ENCODE measurements around the gene FBN3.

FBN3 gene

DNA sequence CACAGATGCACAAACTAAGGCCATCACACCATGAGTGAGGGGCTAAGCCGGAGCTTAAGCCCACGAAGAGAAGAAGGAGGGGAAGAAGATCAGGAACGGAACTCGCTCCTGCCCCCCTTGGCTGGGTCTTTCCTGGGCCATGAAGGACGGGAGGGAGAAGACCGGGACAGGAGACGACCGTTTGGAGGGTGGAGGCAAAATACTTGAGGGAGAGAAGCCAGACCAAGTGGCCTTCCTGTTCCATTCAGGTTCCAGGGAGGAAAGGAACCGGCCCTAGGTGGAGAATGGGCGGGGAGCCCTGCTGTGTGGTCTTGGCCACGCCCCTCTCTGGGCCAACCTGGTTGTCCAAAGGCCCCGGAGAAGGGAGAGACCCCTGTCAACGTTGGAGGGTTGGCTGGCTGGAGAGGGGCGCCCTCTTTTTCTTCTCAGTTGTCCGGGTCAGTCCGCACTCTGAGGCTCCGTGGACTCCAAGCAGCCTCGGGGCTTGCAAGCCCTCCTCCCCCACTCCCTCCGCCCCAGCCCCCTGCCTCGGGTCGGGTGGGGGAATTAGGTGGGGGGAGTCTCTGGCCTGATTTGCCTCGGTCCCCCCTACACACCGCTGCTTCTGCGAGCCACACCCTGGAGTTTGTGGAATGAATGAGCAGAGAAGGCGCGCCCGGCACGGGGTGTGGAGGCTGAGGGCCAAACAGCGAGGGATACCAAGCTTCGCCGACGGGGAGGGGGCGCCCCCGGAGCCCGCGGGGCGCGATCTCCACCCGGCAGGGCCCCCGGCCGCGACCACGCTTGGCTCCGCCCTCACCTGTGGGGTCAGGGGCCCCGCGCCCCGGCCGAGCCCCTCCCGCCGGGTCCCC is 757 bp downstream of the FBN3 start:
- no peak for DNase-seq (ENCODE audit: low read depth in 2 of 2)

DNA sequence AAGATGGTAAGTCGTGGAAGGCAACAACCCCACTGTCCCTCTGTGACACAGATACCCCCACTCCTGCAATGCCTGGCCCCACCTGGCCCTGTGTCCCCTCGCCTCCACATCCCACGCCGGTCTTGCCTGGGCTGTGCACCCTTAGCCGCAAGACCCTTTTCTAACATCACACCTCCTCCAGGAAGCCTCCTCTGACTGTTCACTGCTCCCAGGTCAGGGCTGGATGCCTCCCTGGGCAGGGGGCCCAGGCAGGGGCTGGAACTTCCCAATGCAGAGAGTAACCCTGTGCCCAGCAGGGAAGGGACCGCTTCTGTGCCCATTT is 1.3 kb downstream of the FBN3 start:
- no peak for DNase-seq (ENCODE audit: low read depth in 2 of 2)

DNA sequence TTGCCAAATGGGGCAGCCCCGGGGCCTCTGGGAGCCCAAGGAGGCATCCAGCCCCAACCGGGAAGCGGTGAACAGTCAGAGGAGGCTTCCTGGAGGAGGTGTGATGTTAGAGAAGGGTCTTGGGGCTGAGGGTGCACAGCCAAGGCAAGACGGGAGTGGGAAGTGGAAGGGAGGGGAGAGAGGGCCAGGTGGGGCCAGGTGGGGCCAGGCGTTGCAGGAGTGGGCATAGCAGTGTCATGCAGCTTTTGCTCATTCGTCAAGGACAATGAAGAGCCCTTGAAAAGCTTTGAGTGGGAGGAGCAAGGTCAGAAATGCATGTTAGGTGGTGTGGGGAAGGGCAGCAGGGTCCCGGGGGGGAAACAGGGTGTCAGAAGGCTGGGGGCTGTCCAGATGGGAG is 1.8 kb downstream of the FBN3 start:
- no peak for DNase-seq (ENCODE audit: low read depth in 2 of 2)

DNA sequence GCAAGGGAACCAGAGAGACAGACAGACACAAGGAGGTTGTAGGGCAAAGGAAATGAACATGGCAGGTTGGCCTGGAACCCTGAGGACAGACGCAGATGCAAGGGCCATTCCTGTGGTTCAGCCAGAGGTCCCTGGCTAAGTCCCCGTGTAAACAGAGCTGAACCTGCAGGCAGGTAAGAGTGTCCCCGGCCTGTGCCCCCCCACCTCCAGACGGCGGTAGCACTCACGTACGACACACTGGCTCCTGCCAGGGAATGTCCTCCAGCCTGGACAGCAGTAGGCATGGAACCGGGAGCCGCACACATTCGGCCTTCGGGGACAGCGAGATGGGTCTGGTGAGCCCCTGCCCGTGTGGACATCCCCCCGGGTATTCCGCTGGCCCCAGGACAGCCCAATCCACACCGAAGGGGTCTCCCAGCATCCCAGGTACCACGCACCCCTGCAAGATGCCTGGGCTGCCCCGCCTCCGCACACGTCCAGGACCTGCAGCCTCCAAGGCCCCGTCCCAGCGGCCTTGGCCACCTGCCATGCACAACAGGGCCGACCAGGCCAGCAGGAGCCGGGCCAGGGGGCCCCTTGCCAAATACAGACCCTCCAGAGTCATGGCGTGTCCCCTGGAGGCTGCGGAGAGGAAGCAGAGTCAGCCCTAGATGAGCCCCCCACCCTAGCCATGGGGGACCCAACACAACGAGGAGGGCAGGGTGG is 2.4 kb downstream of the FBN3 start:
- no peak for DNase-seq (ENCODE audit: low read depth in 2 of 2)

DNA sequence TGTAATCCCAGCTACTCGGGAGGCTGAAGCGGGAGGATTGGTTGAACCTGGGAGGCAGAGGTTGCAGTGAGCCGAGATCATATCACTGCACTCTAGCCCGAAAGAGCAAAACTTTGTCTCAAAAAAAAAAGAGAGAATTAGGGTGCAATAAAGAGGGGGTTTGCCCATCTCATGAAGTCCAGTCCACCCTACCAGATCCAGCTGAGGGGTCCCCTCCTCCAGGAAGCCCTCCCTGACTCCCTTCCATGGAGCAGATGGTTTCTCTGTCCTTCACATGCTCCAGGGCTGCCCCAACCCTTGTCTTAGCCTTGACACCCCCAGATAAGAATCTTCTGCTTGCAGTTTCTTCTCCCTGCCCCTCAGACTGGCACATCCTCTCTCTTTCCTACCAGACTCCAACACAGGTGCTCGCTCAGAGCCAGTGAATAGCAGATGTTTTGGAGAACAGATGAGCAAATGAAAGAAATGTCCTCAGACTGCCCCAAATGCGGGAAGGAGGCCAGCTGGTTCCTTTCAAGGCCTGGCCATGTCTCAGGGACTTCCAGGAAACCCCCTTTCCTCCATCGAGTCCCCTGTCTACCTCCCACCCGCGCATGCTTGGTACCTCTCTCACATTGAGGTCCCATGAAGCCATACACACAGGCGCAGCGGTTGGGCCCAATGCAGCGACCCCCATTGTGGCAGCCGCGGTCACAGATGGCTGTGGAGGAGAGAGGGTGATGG is 5.0 kb downstream of the FBN3 start:
- DNase-seq (ENCODE audit: low read depth in 2 of 2), result no peak

DNA sequence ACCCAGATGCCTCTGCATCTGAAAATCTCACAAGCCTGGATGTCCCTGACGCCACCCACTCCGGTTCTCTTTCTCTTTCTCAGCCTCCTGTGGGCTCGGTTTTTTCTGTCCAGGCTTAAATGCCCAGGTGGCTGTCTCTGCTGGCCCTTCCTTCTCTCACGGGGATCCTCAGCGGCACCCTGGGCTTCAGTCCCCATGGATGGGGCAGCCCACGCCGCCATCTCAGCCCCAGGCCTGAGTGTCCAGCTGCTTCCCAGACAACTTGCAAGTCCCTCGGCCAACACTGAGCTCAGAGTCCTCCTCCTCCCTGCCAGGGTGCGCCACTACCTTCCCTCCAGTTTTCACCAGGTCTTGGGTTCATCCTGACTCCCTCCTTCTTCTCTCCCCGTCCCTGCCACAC is 6.4 kb downstream of the FBN3 start:
- no peak for DNase-seq (ENCODE audit: low read depth in 2 of 2)

DNA sequence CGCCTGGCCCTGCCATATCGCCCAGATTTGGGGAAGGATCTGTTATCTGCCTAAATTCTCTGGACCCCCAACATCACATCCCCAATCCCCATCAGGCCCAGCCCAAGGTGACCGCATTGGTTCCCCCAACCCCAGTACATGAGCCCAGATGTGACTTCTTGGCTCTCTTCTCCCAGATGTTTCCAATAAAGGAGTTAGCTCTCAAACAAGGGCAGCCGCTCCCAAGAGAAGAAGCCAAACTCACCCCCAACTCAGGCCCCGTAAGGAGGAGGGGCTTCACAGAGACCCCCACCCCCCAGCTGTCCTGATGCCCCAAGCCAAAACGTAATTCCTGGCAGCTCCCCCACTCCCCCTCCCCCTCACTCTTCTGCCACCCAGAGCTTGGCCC is 6.9 kb downstream of the FBN3 start:
- DNase-seq (ENCODE audit: low read depth in 2 of 2), result no peak

DNA sequence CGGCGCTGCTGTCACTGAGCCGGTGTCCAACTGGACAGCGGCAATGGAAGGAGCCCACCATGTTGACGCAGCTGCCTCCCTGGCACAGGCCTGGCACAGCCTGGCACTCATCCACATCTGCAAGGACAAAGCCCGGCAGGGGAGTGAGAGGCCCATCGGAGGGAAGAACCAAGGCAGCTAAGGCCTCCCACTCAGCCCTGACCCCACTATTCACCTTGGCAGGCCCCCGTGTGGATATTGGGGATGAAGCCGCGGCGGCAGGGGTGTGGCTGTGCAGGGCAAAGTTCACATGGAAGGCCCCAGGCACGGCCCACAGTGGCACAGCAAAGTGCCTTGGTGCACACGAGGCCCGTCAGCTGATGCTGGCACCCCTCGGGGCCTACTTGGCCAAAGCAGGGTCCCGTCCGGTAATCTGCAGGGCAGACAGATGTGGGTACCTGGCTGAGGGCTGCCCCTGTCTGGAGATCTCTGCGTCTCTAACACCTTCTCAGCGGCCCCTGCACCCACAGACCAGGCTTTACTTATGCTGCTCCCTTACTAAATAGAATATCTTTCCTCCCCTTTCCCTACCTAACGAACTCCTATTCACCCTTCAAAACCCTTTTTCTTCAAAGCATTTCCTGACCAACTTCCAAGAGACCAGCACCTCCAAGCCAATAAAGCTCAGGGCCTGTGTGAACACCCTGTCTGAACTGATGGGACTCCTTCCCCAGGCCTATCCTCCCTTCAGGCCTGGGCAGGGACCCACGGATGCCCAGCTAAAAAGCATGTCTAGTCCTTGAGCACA is 7.5 kb downstream of the FBN3 start:
- DNase-seq (ENCODE audit: low read depth in 2 of 2), result no peak

DNA sequence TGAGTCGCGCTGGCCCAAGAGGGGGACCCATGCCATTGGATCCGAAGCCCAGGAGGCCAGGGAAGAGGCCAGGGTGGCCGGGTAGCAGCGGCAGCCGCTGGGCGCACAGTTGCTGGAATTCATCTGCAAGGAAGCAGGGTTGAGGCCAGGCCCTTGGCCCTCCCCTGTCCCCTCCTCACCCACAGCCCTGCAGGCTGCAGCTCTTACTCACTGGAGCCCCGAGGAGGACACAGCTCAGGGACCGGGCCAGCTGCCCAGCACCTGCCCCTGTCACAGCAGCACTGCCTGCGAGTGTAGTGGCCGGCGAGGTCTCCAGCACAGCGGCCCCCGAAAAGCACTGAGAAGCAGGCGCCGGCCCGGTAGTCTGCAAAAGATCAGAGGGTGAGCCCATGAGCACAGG is 11.2 kb downstream of the FBN3 start:
- DNase-seq (ENCODE audit: low read depth in 2 of 2), result no peak

DNA sequence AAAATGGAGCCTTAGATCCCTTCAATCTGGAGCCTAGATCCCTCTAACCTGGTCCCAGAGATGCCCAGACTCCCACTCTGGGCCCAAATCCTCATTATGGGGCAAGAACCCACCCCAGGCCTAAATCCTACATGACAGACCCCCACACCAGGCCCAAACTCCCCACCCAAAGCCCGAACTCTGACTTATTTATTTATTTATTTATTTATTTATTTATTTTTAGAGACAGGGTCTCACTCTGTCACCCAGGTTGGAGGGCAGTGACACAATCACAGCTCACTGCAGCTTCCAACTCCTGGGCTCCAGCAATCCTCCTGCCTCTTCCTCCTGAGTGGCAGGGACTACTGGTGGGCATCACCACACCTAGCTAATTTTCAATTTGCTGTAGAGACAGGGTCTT is 12.0 kb downstream of the FBN3 start:
- no peak for DNase-seq (ENCODE audit: low read depth in 2 of 2)

DNA sequence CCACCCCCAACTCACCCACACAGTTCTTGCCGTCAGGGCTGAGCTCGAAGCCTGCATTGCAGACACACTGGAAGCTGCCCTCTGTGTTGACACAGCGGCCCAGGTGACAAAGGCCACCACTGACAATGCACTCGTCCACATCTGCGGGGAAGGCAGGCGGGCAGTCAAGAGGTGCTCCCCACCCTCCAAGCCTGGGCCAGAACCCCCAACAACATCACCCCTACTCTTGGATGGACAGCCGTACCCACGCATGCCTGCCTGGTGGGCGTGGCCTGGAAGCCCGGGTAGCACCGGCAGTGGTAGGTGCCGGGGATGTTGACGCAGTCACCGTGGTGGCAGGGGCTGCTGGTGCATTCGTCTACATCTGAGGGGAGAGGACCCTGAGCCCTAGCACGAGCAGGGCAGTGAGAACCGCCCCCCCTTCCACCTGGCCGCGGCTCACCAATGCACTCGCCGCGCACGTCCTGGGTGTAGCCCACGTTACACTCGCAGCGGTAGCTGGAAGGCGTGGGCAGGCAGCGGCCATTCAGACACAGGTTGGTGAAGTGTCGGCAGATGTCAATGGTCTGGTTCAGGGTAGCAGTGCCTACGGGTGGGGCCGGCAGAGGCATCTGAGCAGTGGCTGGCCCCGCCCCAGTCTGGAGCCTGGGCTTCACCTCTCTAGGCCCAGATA is 13.3 kb downstream of the FBN3 start:
- no peak for DNase-seq (ENCODE audit: low read depth in 2 of 2)

DNA sequence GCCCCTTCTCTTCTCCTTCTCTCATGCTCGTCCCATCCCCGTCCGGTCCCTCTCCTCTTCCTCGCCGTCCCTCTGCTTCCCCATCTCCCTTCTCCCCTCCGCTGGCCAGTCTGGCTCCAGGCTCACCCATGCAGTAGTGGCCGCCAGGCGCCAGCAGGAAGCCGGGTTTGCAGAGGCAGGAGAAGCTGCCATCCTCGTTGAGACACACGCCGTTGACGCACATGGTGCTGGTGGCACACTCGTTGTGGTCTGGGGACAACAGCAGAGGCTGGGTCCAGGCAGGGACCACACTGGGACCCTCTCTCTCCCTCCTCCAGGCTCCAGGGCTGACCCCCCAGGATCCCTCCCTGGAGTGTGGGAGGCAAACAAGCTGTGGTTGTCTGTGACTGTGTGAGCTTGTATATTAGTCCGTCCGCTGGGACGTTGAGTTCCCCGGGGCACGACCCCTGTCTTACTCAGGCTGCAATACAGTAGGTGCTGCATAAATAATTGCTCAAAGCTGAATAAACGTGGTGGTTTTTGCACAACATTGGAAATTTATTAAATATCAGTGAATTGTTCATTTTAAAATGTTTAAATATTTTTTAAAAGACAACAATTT is 16.4 kb downstream of the FBN3 start:
- DNase-seq (ENCODE audit: low read depth in 2 of 2), result no peak

DNA sequence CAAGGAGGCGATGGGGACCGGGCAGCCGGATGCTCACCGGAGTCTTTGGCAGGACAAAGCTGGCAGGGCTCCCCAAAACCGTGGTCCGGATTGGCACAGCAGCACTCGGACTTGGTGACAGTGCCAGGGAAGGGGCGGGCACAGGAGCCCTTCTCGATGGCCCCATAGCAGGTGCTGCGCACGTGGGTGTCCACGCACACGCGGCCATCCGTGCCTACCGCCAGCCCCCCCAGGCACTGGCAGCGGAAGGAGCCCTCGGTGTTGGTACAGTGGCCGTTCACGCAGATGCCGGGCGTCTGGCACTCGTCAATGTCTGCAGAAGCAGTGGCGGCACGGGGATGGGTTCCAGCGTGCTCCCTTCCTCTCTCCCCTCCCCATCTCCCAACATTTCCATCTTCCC is 17.9 kb downstream of the FBN3 start:
- DNase-seq (ENCODE audit: low read depth in 2 of 2), result no peak

DNA sequence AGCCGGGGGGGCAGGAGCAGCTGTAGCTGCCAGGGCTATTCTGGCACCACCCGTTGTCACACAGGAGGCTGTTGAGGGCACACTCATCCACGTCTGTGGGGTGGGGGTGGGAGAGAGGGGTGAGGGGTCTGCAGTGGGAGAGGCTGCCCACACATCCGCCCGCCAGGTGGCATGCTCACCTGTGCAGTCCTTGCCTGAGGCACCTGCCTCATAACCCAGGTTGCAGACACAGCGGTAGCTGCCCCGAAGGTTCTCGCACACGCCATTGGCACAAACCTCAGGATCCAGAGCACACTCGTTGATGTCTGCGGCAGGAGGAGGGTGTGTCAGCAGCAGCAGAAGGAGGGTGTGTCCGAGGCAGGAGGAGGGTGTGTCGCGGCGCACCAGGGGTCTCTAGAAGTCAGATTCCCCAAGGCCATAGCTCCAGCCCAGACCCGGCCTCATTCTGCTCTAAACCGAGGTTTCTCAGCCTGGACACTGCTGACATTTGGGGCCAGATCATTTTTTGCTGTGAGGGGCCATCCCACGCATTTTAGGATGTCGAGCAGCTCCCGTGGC is 20.3 kb downstream of the FBN3 start:
- no peak for DNase-seq (ENCODE audit: low read depth in 2 of 2)

DNA sequence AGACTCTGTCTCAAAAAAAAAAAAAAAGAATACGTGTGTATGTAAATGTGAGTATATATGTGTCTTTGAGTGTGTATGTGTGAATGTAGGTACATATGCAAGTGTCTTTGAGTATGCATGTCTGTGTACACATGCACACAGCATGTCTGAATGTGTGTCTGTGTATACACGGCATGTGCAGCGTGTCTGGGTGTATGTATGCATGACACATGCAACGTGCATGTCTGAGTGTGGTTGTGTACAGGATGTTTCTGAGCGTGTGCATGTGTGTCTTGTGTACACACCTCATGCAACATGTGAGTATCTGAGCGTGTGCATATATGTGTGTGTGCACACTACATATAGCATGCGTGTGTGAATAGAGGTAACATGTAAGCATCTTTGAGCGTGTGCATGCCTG is 20.8 kb downstream of the FBN3 start:
- no peak for DNase-seq (ENCODE audit: low read depth in 2 of 2)

DNA sequence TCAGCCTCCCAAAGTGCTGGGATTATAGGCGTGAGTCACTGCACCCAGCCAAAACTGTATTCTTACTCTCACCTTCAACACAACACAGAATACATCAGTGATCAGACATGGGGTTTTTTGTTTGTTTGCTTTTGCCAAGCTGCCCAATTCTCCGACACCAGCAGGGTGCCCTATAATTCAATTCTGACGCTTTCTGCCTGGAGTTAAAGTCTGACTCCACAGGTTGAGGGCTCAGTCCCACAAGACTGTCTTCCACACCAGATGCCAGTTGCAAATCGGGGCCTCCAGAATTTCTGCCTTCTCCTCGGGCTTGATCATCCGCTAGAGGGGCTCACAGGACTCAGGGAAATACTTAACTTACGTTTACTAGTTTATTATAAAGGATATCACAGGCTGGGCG is 22.1 kb downstream of the FBN3 start:
- DNase-seq (ENCODE audit: low read depth in 2 of 2), result no peak

DNA sequence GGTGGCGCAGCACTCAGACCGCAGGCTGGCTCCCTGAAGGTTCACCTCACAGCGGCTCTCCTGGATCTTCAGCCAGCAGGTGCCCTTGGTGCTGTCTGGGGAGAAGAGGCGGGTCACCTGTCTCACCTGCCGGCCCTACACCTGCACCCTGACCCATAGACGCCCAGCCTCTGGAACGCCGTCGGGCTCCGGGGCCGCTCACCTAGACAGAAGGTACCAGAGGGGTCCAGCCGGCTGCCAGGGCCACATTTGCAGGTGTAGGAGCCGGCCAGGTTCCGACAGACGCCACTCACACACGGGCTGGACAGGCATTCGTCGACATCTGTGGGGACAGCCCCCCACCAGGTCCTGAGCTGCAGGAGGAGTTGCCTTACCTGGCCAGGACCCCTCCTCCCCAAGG is 22.9 kb downstream of the FBN3 start:
- no peak for DNase-seq (ENCODE audit: low read depth in 2 of 2)

DNA sequence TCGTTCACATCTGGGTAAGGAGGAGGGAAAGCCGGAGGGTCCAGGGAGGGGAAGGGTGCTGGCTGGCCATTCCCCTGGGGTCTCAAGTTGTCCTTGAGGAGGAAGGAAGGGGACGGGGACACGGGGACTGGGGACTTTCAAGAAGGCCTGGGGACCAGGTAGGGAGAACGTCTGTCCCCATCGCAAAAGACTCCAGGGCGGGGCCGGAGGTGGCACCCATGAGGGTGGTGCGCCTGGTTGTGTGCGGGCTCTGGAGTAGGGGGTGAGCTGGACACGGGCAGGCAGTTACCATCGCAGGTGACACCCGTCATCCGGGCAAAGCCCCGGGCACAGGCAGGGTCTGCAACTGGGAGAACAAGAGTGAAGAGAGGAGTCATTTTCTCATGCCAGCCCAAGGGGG is 23.4 kb downstream of the FBN3 start:
- DNase-seq (ENCODE audit: low read depth in 2 of 2), result no peak

DNA sequence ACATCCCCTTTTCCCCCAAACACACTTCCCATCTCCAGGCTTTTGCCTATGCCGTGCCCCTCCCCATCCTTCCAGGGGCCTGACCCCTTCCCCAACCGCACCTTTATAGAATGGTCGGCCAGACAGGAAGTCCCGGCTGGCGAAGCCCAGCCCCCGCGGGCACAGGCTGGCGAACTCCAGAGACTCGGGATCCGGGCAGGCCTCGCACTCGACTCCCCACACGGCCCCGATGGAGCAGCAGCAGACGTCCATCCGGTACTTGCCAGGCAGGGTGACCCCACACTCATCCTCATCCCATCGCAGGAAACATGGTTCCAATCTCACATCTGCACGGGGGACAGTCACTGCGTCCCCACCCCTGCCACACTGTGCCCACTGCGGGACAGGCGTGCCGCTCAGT is 25.7 kb downstream of the FBN3 start:
- DNase-seq (ENCODE audit: low read depth in 2 of 2), result no peak

DNA sequence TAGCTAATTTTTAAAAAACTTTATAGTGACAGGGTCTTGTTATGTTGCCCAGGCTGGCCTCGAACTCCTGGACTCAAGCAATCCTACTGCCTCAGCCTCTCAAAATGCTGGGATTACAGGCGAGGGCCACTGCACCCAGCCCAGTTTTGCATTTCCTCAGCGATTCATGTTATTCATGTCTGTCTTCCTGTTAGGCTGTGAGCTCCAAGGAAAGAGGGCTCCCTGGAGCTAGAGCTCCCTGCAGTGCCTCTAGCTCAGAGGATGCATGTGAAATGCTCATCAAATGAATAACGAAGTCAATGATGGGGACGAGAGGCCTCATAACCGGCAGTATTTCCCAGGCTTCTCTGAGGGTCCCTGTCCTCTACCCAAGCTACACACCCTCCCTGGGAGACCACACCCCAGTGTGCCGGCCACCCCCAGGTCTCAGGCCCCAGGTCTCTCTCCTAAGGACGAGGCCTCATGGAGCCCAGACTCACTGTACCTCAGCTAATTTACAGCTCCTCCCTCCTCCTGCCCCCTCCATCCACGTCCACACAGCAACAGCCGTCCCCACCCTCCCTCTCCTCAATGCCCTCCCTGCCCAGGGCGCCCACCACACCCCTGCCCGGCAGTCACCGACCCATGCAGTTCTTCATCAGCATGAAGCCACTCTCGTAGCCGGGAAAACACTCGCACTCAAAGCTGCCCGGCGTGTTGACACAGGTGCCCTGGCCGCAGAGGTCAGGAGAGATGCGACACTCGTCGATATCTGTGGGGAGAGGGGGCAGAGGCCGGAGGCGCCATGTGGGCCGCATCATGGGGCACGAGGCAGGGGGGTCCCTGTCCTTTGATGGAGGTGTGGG is 28.5 kb downstream of the FBN3 start:
- DNase-seq (ENCODE audit: low read depth in 2 of 2), result no peak

All from fibroblast of skin of left biceps (primary cell).